CD14-positive monocyte (primary cell): Measurements from ENCODE around the gene WASHC4. TPM values are rescaled to one million over a fixed set of nuclear protein-coding genes. Genes with fewer than 3 reads are reported as not detected.

Experiments used
- DNase-seq, 3 donors: peaks; one replicate each; pipeline ENCODE4 v3.0.0-alpha.2; 2011 to 2022
- H2AFZ ChIP-seq: 2 replicates; pipeline ENCODE4 v1.6.0; 2012; ENCODE audit warnings: mild to moderate bottlenecking, low read depth, low read length, inconsistent platforms; ENCODE audit not compliant: insufficient read depth, poor library complexity, severe bottlenecking
- H3K27ac ChIP-seq, 2 donors: 1 replicate in 1 of 2; 2 replicates in 1 of 2; pipeline ENCODE4 v1.5.1; 2012 to 2013; ENCODE audit warnings: low read length in 2 of 2, control low read depth in 1 of 2, inconsistent platforms in 1 of 2, low read depth in 1 of 2, mild to moderate bottlenecking in 1 of 2
- H3K27me3 ChIP-seq, 2 donors: one replicate each; pipeline versions ENCODE4 v1.6.0 to v1.6.1; 2011 to 2013; ENCODE audit warnings: low read length in 2 of 2; ENCODE audit not compliant: control insufficient read depth in 2 of 2, insufficient read depth in 2 of 2
- H3K36me3 ChIP-seq, 2 donors: replicated peaks in 1 of 2; 1 replicate in 1 of 2; 2 replicates in 1 of 2; pipeline versions ENCODE4 v1.5.1 to v1.6.1; 2012 to 2013; ENCODE audit warnings: low read length in 2 of 2, control low read depth in 1 of 2, inconsistent platforms in 1 of 2, mild to moderate bottlenecking in 1 of 2; ENCODE audit not compliant: insufficient read depth in 2 of 2, control insufficient read depth in 1 of 2
- H3K4me1 ChIP-seq, 2 donors: 1 replicate in 1 of 2; 2 replicates in 1 of 2; pipeline versions ENCODE4 v1.5.1 to v1.6.1; 2012 to 2013; ENCODE audit warnings: low read length in 2 of 2, control low read depth in 1 of 2, inconsistent platforms in 1 of 2, mild to moderate bottlenecking in 1 of 2, moderate library complexity in 1 of 2; ENCODE audit not compliant: insufficient read depth in 2 of 2, control insufficient read depth in 1 of 2
- H3K4me2 ChIP-seq: replicated peaks from 2 replicates; pipeline ENCODE3; 2012; ENCODE audit warnings: low read length, moderate library complexity, mild to moderate bottlenecking; ENCODE audit not compliant: poor library complexity, severe bottlenecking; ENCODE audit errors: extremely low read depth
- H3K4me3 ChIP-seq, 3 experiments: fragments of 200-600 bp in 1 of 3; sonication (generic) in 1 of 3; replicated peaks in 1 of 3; 1 replicate in 2 of 3; 2 replicates in 1 of 3; pipeline ENCODE4 v1.5.1; 2011 to 2013; ENCODE audit warnings: low read length in 3 of 3, mild to moderate bottlenecking in 3 of 3, control low read depth in 2 of 3, low read depth in 2 of 3, inconsistent platforms in 1 of 3, moderate library complexity in 1 of 3
- H3K79me2 ChIP-seq: 2 replicates; pipeline ENCODE4 v1.6.0; 2012; ENCODE audit warnings: mild to moderate bottlenecking, control low read depth, inconsistent platforms, low read length, moderate library complexity; ENCODE audit not compliant: insufficient read depth
- H3K9ac ChIP-seq: 2 replicates; pipeline ENCODE4 v1.6.0; 2017; ENCODE audit warnings: low read length, mild to moderate bottlenecking; ENCODE audit not compliant: insufficient read depth, poor library complexity, severe bottlenecking
- H3K9me3 ChIP-seq, 2 donors: replicated peaks in 1 of 2; 1 replicate in 1 of 2; 2 replicates in 1 of 2; pipeline versions ENCODE4 v1.5.1 to v1.6.1; 2012 to 2013; ENCODE audit warnings: low read length in 2 of 2, control low read depth in 1 of 2; ENCODE audit not compliant: control insufficient read depth in 1 of 2, insufficient read depth in 1 of 2
- H4K20me1 ChIP-seq: 2 replicates; pipeline ENCODE4 v1.6.0; 2012; ENCODE audit warnings: mild to moderate bottlenecking, low read length, control low read depth, moderate library complexity; ENCODE audit not compliant: insufficient read depth
- H3K27ac Mint-ChIP-seq, 7 donors: one replicate each; pipeline ENCODE4 v1.8.0; 2020; ENCODE audit warnings: mild to moderate bottlenecking in 7 of 7, mixed read lengths in 7 of 7, moderate library complexity in 6 of 7, inconsistent platforms in 2 of 7
- H3K27me3 Mint-ChIP-seq, 3 donors: one replicate each; pipeline ENCODE4 v1.8.0; 2021 to 2022; ENCODE audit warnings: low read depth in 3 of 3, mild to moderate bottlenecking in 3 of 3, mixed read lengths in 3 of 3, moderate library complexity in 3 of 3, inconsistent platforms in 1 of 3
- H3K36me3 Mint-ChIP-seq, 2 donors: one replicate each; pipeline ENCODE4 v1.8.0; 2020; ENCODE audit warnings: mixed read lengths in 2 of 2, inconsistent platforms in 1 of 2, mild to moderate bottlenecking in 1 of 2
- H3K4me1 Mint-ChIP-seq: one replicate; pipeline ENCODE4 v1.8.0; 2020; ENCODE audit warnings: mild to moderate bottlenecking, mixed read lengths
- H3K4me3 Mint-ChIP-seq, 2 donors: one replicate each; pipeline ENCODE4 v1.8.0; 2020; ENCODE audit warnings: mild to moderate bottlenecking in 2 of 2, mixed read lengths in 2 of 2, moderate library complexity in 1 of 2
- H3K9me3 Mint-ChIP-seq, 7 donors: one replicate each; pipeline ENCODE4 v1.8.0; 2020 to 2022; ENCODE audit warnings: mixed read lengths in 7 of 7, mild to moderate bottlenecking in 6 of 7, moderate library complexity in 6 of 7, inconsistent platforms in 2 of 7
- CTCF ChIP-seq: fragments of 200-600 bp; IDR thresholded peaks from one replicate; pipeline ENCODE4 v1.8.0; 2022; ENCODE audit warnings: antibody characterized with exemption, mild to moderate bottlenecking
- WGBS: methylation state at CpG from one replicate; pipeline ENCODE4 v1.1.5; 2013; ENCODE audit warnings: missing lambda C conversion rate; ENCODE audit not compliant: insufficient coverage; 5-methylcytosine and 5-hydroxymethylcytosine counted together
- intact Hi-C, 2 donors: fragments of 100-400 bp; cut with micrococcal nuclease; formaldehyde crosslinking; loops; one replicate each; pipeline versions ENCODE4 v1.15.0 to v1.15.1; 2023
- polyA plus RNA-seq, 3 donors: library from polyadenylated mRNA; depleted of rRNA in 1 of 3; unstranded in 2 of 3; stranded (reverse) in 1 of 3; fragments of 300-500 nt in 2 of 3; fragments of >200 nt in 1 of 3; fragmentation: Illumina TruSeq in 2 of 3; gene quantifications; 1 replicate in 2 of 3; 2 replicates in 1 of 3; pipeline ENCODE4 v1.2.3, GENCODE V29; 2012 to 2021

Gene WASHC4
- polyA plus RNA-seq, 3 donors, result 62.6 to 95.3 (median 69.0) TPM

- H3K79me2 ChIP-seq, result no peaks in the 10 kb centered on the region
- H3K4me1 Mint-ChIP-seq, result peaks cover 6% of the 10 kb centered on the region
- intact Hi-C loops, result no loop called here
Measured at GRCh38 chr12:105078712-105079570, 28.6 kb upstream of the WASHC4 start.

GRCh38 chr12:105083031-105083430 lies 24.5 kb upstream of the WASHC4 start:
- H2AFZ ChIP-seq, result no peak overlapping the region
- WGBS, result no CpG with 5 or more reads among the region's 5 CpGs
- peaks cover 0 to 8% (median 6%) of the 10 kb centered on the region in 7 donors for H3K9me3 Mint-ChIP-seq
- H3K36me3 Mint-ChIP-seq, result no peaks in the 10 kb centered on the region
- H3K27me3 ChIP-seq, result peaks cover 0 to 3% of the 10 kb centered on the region in 2 donors
- H3K36me3 ChIP-seq, result no peaks in the 10 kb centered on the region
- intact Hi-C loops, result no loop called here
- peaks cover 8% of the 10 kb centered on the region for H3K4me1 Mint-ChIP-seq
- H3K79me2 ChIP-seq, result no peaks in the 10 kb centered on the region
- H3K4me1 ChIP-seq, result peaks cover 8 to 19% of the 10 kb centered on the region in 2 donors
- peak overlapping the region; percentile 92 for H3K4me2 ChIP-seq
- H3K27me3 Mint-ChIP-seq, result peaks cover 0 to 6% (median 4%) of the 10 kb centered on the region in 3 donors
- no peak overlapping the region for H3K27ac ChIP-seq
- DNase-seq, result no peak
- H3K27ac Mint-ChIP-seq, result no peak overlapping the region
- no peaks in the 10 kb centered on the region for H3K9me3 ChIP-seq
- H3K4me3 ChIP-seq, result peak overlapping the region in 1 of 3 experiments; percentile 81
- H4K20me1 ChIP-seq, result no peaks in the 10 kb centered on the region
- H3K9ac ChIP-seq, result no peak overlapping the region
- H3K4me3 Mint-ChIP-seq, result no peak overlapping the region
- TF ChIP-seq CTCF, result no peak

More at GRCh38 chr12:105078712-105079570, 28.6 kb upstream of the WASHC4 start:
- Histone ChIP-seq H3K4me1 (peaks cover 6 to 10% of the 10 kb centered on the region in 2 donors), H3K27me3 (peaks cover 0 to 2% of the 10 kb centered on the region in 2 donors), H3K4me3 (no peak overlapping the region), H4K20me1 (no peaks in the 10 kb centered on the region), H3K9ac (no peak overlapping the region), H3K27ac (no peak overlapping the region), H2AFZ (no peak overlapping the region), H3K9me3 (no peaks in the 10 kb centered on the region), H3K36me3 (no peaks in the 10 kb centered on the region), H3K4me2 (no peak overlapping the region)
- peaks cover 2 to 3% (median 2%) of the 10 kb centered on the region in 3 donors for H3K27me3 Mint-ChIP-seq
- no peak for TF ChIP-seq CTCF
- no peaks in the 10 kb centered on the region for H3K36me3 Mint-ChIP-seq
- 94% methylated on average over 8 of the region's 11 CpGs for WGBS
- no peaks in the 10 kb centered on the region for H3K9me3 Mint-ChIP-seq
- no peak overlapping the region for H3K4me3 Mint-ChIP-seq
- DNase-seq, result no peak
- H3K27ac Mint-ChIP-seq, result peak overlapping the region in 2 of 7 donors; percentile 41 to 46
